ENCODE results near the gene CREB5.

- TF ChIP-seq CTCF (conservative IDR thresholded peaks at IDR 0.05) (no peak), EZH2 (IDR thresholded peaks at IDR 0.05; ENCODE audit: low read depth) (no peak)
Observed at GRCh38 chr7:28733035-28733434, 320.7 kb downstream of the CREB5 start.
